OCI-LY1 (cell line): Measurements from ENCODE around the gene CLTB.

Experiments used
- H2AFZ ChIP-seq: fragments of 200-600 bp; sonication (generic), shearing (Covaris generic); 2 replicates; pipeline ENCODE4 v1.6.0; 2014; ENCODE audit warnings: antibody characterized with exemption, mild to moderate bottlenecking, low read length
- H3F3A ChIP-seq: fragments of 200-600 bp; sonication (generic), shearing (Covaris generic); 2 replicates; pipeline ENCODE4 v1.6.0; 2014; ENCODE audit warnings: mild to moderate bottlenecking, antibody characterized with exemption, low read length, moderate library complexity; ENCODE audit not compliant: insufficient read depth
- H3K27ac ChIP-seq: fragments of 200-600 bp; sonication (generic); 2 replicates; pipeline ENCODE4 v1.5.1; 2014; ENCODE audit warnings: low read length, mixed run types, mild to moderate bottlenecking, low read depth; ENCODE audit not compliant: poor library complexity, severe bottlenecking
- H3K27me3 ChIP-seq: fragments of 200-600 bp; sonication (generic); 2 replicates; pipeline ENCODE4 v1.6.0; 2014; ENCODE audit warnings: antibody characterized with exemption, mild to moderate bottlenecking, low read length, moderate library complexity; ENCODE audit not compliant: insufficient read depth
- H3K36me3 ChIP-seq: fragments of 200-600 bp; sonication (generic); 2 replicates; pipeline ENCODE4 v1.6.1; 2014; ENCODE audit warnings: mild to moderate bottlenecking, antibody characterized with exemption, low read length, moderate library complexity, mixed read lengths; ENCODE audit not compliant: insufficient read depth
- H3K4me1 ChIP-seq: fragments of 200-600 bp; sonication (generic); 2 replicates; pipeline ENCODE4 v1.5.1; 2014; ENCODE audit warnings: mild to moderate bottlenecking, low read length, moderate library complexity; ENCODE audit not compliant: insufficient read depth, severe bottlenecking
- H3K4me2 ChIP-seq: fragments of 200-600 bp; sonication (generic), shearing (Covaris generic); 2 replicates; pipeline ENCODE4 v1.6.1; 2014; ENCODE audit warnings: low read length
- H3K4me3 ChIP-seq: fragments of 200-600 bp; sonication (generic); 2 replicates; pipeline ENCODE4 v1.5.1; 2014; ENCODE audit warnings: low read length, low read depth, mild to moderate bottlenecking, mixed read lengths; ENCODE audit not compliant: poor library complexity, severe bottlenecking
- H3K79me2 ChIP-seq: fragments of 200-600 bp; shearing (Covaris generic); 2 replicates; pipeline ENCODE4 v1.6.1; 2016; ENCODE audit warnings: mixed run types, low read length, mixed read lengths; ENCODE audit not compliant: insufficient read depth
- H3K9ac ChIP-seq: fragments of 200-600 bp; sonication (generic), shearing (Covaris generic); 2 replicates; pipeline ENCODE4 v1.6.1; 2014; ENCODE audit warnings: mild to moderate bottlenecking, low read length, mixed read lengths
- H3K9me2 ChIP-seq: fragments of 200-600 bp; sonication (generic), shearing (Covaris generic); 2 replicates; pipeline ENCODE4 v1.6.1; 2014; ENCODE audit warnings: low read depth, mild to moderate bottlenecking, low read length, mixed read lengths
- H3K9me3 ChIP-seq: fragments of 200-600 bp; shearing (Covaris generic); 2 replicates; pipeline ENCODE4 v1.6.1; 2014; ENCODE audit warnings: low read length, mixed read lengths
- H4K20me1 ChIP-seq: fragments of 200-600 bp; sonication (generic), shearing (Covaris generic); 2 replicates; pipeline ENCODE4 v1.6.0; 2016; ENCODE audit warnings: mild to moderate bottlenecking, low read length; ENCODE audit not compliant: insufficient read depth
- EZH2 ChIP-seq: fragments of 200-600 bp; sonication (generic), shearing (Covaris generic); IDR thresholded peaks from 2 replicates; pipeline ENCODE4 v1.8.0; 2017; ENCODE audit warnings: borderline replicate concordance, mixed run types, mild to moderate bottlenecking, antibody characterized with exemption, low read length, moderate library complexity, mixed read lengths
- TF ChIP-seq, protein P1 (sequence below): fragments of 200-600 bp; sonication (generic), shearing (Covaris generic); IDR thresholded peaks from 2 replicates; pipeline ENCODE4 v1.5.1; 2017; ENCODE audit warnings: mild to moderate bottlenecking, antibody characterized with exemption, low read length, moderate library complexity, mixed read lengths

Gene CLTB

DNA sequence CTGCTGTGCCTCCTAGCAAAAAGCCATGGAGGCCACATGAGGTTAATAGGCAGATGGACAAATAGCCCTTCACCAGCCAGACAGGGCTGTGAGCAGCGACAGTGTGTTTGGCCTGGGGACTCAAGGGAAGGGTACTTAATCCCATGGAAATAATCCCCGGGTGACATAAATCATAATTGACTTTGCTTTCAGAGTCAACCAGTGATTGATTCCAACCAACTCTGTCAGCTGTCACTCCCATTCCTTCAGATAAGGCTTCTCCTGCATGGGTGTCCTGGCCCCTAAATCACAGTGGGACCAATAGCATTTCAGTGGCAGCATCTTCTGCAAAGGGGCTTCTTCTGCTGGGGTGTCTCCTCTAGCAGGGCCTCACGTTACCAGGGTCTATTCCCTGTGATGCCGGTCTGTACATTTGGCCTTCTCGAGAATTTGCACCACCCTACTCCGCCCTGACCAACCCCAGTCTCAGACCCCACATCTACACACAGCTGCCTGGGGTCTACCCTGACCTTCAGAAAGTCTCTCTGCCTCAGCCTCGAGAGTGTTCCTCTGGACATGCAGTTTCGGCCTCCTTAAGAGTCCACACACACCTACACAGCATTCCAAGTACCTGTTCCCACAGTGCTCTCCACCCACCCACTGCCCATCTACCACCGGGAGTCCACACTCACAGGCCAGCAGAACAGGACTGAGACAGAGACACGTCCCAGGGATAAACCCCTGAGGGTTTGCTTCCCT is 3.7 kb downstream of the CLTB start:
- H3F3A ChIP-seq, result no peaks in the 10 kb centered on the region
- H4K20me1 ChIP-seq, result no peaks in the 10 kb centered on the region
- no peak overlapping the region for H3K4me2 ChIP-seq
- no peaks in the 10 kb centered on the region for H3K27me3 ChIP-seq
- TF ChIP-seq, protein P1, sequence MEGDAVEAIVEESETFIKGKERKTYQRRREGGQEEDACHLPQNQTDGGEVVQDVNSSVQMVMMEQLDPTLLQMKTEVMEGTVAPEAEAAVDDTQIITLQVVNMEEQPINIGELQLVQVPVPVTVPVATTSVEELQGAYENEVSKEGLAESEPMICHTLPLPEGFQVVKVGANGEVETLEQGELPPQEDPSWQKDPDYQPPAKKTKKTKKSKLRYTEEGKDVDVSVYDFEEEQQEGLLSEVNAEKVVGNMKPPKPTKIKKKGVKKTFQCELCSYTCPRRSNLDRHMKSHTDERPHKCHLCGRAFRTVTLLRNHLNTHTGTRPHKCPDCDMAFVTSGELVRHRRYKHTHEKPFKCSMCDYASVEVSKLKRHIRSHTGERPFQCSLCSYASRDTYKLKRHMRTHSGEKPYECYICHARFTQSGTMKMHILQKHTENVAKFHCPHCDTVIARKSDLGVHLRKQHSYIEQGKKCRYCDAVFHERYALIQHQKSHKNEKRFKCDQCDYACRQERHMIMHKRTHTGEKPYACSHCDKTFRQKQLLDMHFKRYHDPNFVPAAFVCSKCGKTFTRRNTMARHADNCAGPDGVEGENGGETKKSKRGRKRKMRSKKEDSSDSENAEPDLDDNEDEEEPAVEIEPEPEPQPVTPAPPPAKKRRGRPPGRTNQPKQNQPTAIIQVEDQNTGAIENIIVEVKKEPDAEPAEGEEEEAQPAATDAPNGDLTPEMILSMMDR, result no peak
- no peak for TF ChIP-seq EZH2
- no peak overlapping the region for H3K27ac ChIP-seq
- H3K9ac ChIP-seq, result no peak overlapping the region
- H3K79me2 ChIP-seq, result 0 out of 2 replicates have a peak, but pooled peaks cover 5% of the 10 kb centered on the region
- H3K9me2 ChIP-seq, result no peaks in the 10 kb centered on the region
- no peaks in the 10 kb centered on the region for H3K9me3 ChIP-seq
- H3K4me3 ChIP-seq, result no peak overlapping the region
- H2AFZ ChIP-seq, result no peak overlapping the region
- peaks cover 11% of the 10 kb centered on the region; the same call in 1 of the 2 replicates for H3K36me3 ChIP-seq
- H3K4me1 ChIP-seq, result peaks cover 21% of the 10 kb centered on the region

DNA sequence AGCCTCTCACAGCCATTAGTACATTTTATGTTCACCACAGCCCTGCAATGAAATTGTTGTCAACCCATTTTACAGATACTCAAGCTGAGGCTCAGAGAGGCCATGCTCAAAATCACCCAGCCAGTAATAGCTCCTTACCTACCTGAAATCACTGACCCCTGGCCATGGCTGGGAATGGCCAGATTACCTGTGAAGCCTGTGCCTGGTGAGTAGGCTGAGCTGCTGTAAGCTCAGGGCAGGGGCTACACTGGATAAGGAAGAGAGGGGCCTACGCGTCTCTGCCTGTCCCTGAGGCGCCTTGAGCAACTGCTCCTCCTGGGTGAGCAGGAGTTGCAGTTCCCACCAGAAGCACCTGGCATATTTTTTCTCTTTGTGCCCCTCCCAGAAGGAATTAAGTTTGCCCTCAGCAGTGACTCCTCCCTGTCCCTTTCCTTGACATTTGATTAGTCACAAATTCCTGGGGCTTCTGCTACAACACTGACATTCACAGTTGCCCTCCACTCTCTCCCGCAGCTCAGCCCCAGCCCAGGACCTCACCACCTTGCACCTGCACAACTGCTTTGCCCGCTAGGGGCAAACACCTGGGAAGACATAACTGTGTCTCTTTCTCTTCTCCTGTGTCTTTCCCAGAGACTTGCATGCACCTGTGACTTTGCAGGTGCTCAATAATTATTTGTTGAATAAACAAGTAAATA is 5.7 kb downstream of the CLTB start:
- H3K36me3 ChIP-seq, result peaks cover 20% of the 10 kb centered on the region; the same call in 1 of the 2 replicates
- no peaks in the 10 kb centered on the region for H3K27me3 ChIP-seq
- H3K9ac ChIP-seq, result no peak overlapping the region
- H3K9me2 ChIP-seq, result no peaks in the 10 kb centered on the region
- H3F3A ChIP-seq, result no peaks in the 10 kb centered on the region
- H2AFZ ChIP-seq, result no peak overlapping the region
- no peak overlapping the region for H3K27ac ChIP-seq
- no peak overlapping the region for H3K4me2 ChIP-seq
- H3K79me2 ChIP-seq, result 0 out of 2 replicates have a peak, but pooled peaks cover under 1% of the 10 kb centered on the region
- no peaks in the 10 kb centered on the region for H4K20me1 ChIP-seq
- H3K9me3 ChIP-seq, result no peaks in the 10 kb centered on the region
- peaks cover 22% of the 10 kb centered on the region for H3K4me1 ChIP-seq
- no peak overlapping the region for H3K4me3 ChIP-seq
- no peak for TF ChIP-seq EZH2
- TF ChIP-seq, protein P1, result peak; percentile 48; the same call in 1 of the 2 replicates

DNA sequence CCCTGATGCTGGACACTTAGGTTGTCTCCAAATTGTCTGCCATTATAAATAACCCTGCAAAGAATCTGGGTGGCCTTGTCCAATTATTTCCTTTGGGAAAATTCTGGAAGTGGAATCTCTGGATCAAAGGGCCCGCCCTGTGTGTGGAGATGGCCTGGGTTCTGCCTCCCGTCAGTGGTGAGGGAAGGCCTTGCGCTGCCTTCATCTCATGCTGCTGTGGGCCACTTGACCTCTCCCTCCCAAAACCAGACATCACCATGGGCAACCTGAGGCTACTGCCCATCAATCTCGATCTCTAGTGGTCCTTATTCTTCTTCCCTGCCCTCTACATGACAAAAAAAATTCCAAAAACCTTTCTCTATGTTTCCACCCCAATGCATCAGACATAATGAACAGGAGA is 6.6 kb downstream of the CLTB start:
- no peaks in the 10 kb centered on the region for H3K27me3 ChIP-seq
- no peak overlapping the region for H3K4me2 ChIP-seq
- no peak overlapping the region for H3K27ac ChIP-seq
- no peaks in the 10 kb centered on the region for H3F3A ChIP-seq
- no peak overlapping the region for H3K9ac ChIP-seq
- no peak overlapping the region for H3K4me3 ChIP-seq
- H3K9me3 ChIP-seq, result no peaks in the 10 kb centered on the region
- no peaks in the 10 kb centered on the region for H4K20me1 ChIP-seq
- no peak overlapping the region for H2AFZ ChIP-seq
- no peaks in the 10 kb centered on the region for H3K79me2 ChIP-seq
- peaks cover 20% of the 10 kb centered on the region; the same call in 1 of the 2 replicates for H3K36me3 ChIP-seq
- peaks cover 13% of the 10 kb centered on the region for H3K4me1 ChIP-seq
- H3K9me2 ChIP-seq, result no peaks in the 10 kb centered on the region
- TF ChIP-seq, protein P1, result no peak
